Activated T-cell treated with anti-CD3 and anti-CD28 coated beads, Interleukin-2, amount 50 U/mL, for 24 hours (primary cell): Measurements from ENCODE around the gene SLC22A2.

Experiments
- DNase-seq: peaks from one replicate; pipeline ENCODE4 v3.0.0-alpha.2; 2020
- H3K27ac Mint-ChIP-seq: 2 replicates; pipeline ENCODE4 v1.8.0; 2020; ENCODE audit warnings: mild to moderate bottlenecking, mixed read lengths
- H3K27me3 Mint-ChIP-seq: 2 replicates; pipeline ENCODE4 v1.8.0; 2020; ENCODE audit warnings: mixed read lengths
- H3K36me3 Mint-ChIP-seq: 2 replicates; pipeline ENCODE4 v1.8.0; 2020; ENCODE audit warnings: low read depth, mixed read lengths
- H3K4me1 Mint-ChIP-seq: 2 replicates; pipeline ENCODE4 v1.8.0; 2020; ENCODE audit warnings: low read depth, mixed read lengths
- H3K4me3 Mint-ChIP-seq: 2 replicates; pipeline ENCODE4 v1.8.0; 2020; ENCODE audit warnings: mild to moderate bottlenecking, moderate library complexity, mixed read lengths
- H3K9me3 Mint-ChIP-seq: 2 replicates; pipeline ENCODE4 v1.8.0; 2020; ENCODE audit warnings: mixed read lengths

Gene SLC22A2

GRCh38 chr6:160192840-160193239 is 65.8 kb downstream of the SLC22A2 start:
- H3K9me3 Mint-ChIP-seq: peaks cover 26% of the 10 kb centered on the region
- DNase-seq: no peak
- no peaks in the 10 kb centered on the region for H3K36me3 Mint-ChIP-seq
- H3K4me1 Mint-ChIP-seq: no peaks in the 10 kb centered on the region
- H3K4me3 Mint-ChIP-seq: no peak overlapping the region
- no peak overlapping the region for H3K27ac Mint-ChIP-seq
- H3K27me3 Mint-ChIP-seq: peaks cover 5% of the 10 kb centered on the region

- H3K4me3 Mint-ChIP-seq: no peak overlapping the region
- peaks cover 5% of the 10 kb centered on the region for H3K27me3 Mint-ChIP-seq
- H3K4me1 Mint-ChIP-seq: no peaks in the 10 kb centered on the region
- H3K9me3 Mint-ChIP-seq: peaks cover 26% of the 10 kb centered on the region
- no peaks in the 10 kb centered on the region for H3K36me3 Mint-ChIP-seq
- no peak for DNase-seq
- H3K27ac Mint-ChIP-seq: no peak overlapping the region
These were observed 67.6 kb downstream of the SLC22A2 start for GRCh38 chr6:160190973-160191372.

- Mint-ChIP-seq H3K27me3 (peaks cover 8% of the 10 kb centered on the region), H3K27ac (no peak overlapping the region), H3K36me3 (no peaks in the 10 kb centered on the region), H3K9me3 (peaks cover 23% of the 10 kb centered on the region), H3K4me1 (no peaks in the 10 kb centered on the region), H3K4me3 (no peak overlapping the region)
- no peak for DNase-seq
These were observed 68.5 kb downstream of the SLC22A2 start for GRCh38 chr6:160190081-160190480.

GRCh38 chr6:160188773-160189172 is 69.8 kb downstream of the SLC22A2 start:
- Mint-ChIP-seq H3K36me3 (no peaks in the 10 kb centered on the region), H3K9me3 (peaks cover 15% of the 10 kb centered on the region), H3K4me3 (no peak overlapping the region), H3K4me1 (no peaks in the 10 kb centered on the region), H3K27me3 (peaks cover 17% of the 10 kb centered on the region), H3K27ac (no peak overlapping the region)
- DNase-seq: no peak

- no peaks in the 10 kb centered on the region for H3K36me3 Mint-ChIP-seq
- H3K9me3 Mint-ChIP-seq: no peaks in the 10 kb centered on the region
- H3K27me3 Mint-ChIP-seq: peaks cover 22% of the 10 kb centered on the region
- no peak overlapping the region for H3K4me3 Mint-ChIP-seq
- no peaks in the 10 kb centered on the region for H3K4me1 Mint-ChIP-seq
- DNase-seq: no peak
- no peak overlapping the region for H3K27ac Mint-ChIP-seq
These were observed 77.9 kb downstream of the SLC22A2 start for GRCh38 chr6:160180706-160181105.

- Mint-ChIP-seq H3K36me3 (no peaks in the 10 kb centered on the region), H3K27ac (no peak overlapping the region), H3K27me3 (peaks cover 15% of the 10 kb centered on the region), H3K9me3 (no peaks in the 10 kb centered on the region), H3K4me1 (no peaks in the 10 kb centered on the region), H3K4me3 (no peak overlapping the region)
- no peak for DNase-seq
These were observed 80.3 kb downstream of the SLC22A2 start for GRCh38 chr6:160178271-160178670.

GRCh38 chr6:160177220-160177619 is 81.4 kb downstream of the SLC22A2 start:
- Mint-ChIP-seq H3K4me3 (no peak overlapping the region), H3K27me3 (peaks cover 19% of the 10 kb centered on the region), H3K9me3 (no peaks in the 10 kb centered on the region), H3K4me1 (no peaks in the 10 kb centered on the region), H3K36me3 (no peaks in the 10 kb centered on the region), H3K27ac (no peak overlapping the region)
- no peak for DNase-seq

GRCh38 chr6:160174681-160175080 is 83.9 kb downstream of the SLC22A2 start:
- H3K27ac Mint-ChIP-seq: no peak overlapping the region
- H3K4me1 Mint-ChIP-seq: no peaks in the 10 kb centered on the region
- DNase-seq: no peak
- no peaks in the 10 kb centered on the region for H3K36me3 Mint-ChIP-seq
- no peaks in the 10 kb centered on the region for H3K9me3 Mint-ChIP-seq
- H3K27me3 Mint-ChIP-seq: peaks cover 27% of the 10 kb centered on the region
- H3K4me3 Mint-ChIP-seq: no peak overlapping the region

GRCh38 chr6:160173806-160174527 is 84.7 kb downstream of the SLC22A2 start:
- no peak for DNase-seq
- Mint-ChIP-seq H3K4me3 (no peak overlapping the region), H3K9me3 (no peaks in the 10 kb centered on the region), H3K36me3 (no peaks in the 10 kb centered on the region), H3K4me1 (no peaks in the 10 kb centered on the region), H3K27me3 (peaks cover 27% of the 10 kb centered on the region), H3K27ac (no peak overlapping the region)

- H3K9me3 Mint-ChIP-seq: no peaks in the 10 kb centered on the region
- peaks cover 27% of the 10 kb centered on the region for H3K27me3 Mint-ChIP-seq
- no peak overlapping the region for H3K4me3 Mint-ChIP-seq
- H3K36me3 Mint-ChIP-seq: no peaks in the 10 kb centered on the region
- H3K27ac Mint-ChIP-seq: no peak overlapping the region
- DNase-seq: no peak
- no peaks in the 10 kb centered on the region for H3K4me1 Mint-ChIP-seq
These were observed 85.9 kb downstream of the SLC22A2 start for GRCh38 chr6:160172704-160173103.

GRCh38 chr6:160170018-160170680 is 88.5 kb downstream of the SLC22A2 start:
- Mint-ChIP-seq H3K9me3 (peaks cover 2% of the 10 kb centered on the region), H3K27me3 (peaks cover 25% of the 10 kb centered on the region), H3K36me3 (no peaks in the 10 kb centered on the region), H3K4me3 (no peak overlapping the region), H3K4me1 (no peaks in the 10 kb centered on the region), H3K27ac (no peak overlapping the region)
- DNase-seq: no peak

- H3K27me3 Mint-ChIP-seq: peaks cover 21% of the 10 kb centered on the region
- no peak for DNase-seq
- no peak overlapping the region for H3K27ac Mint-ChIP-seq
- H3K4me1 Mint-ChIP-seq: no peaks in the 10 kb centered on the region
- H3K4me3 Mint-ChIP-seq: no peak overlapping the region
- peaks cover 4% of the 10 kb centered on the region for H3K9me3 Mint-ChIP-seq
- no peaks in the 10 kb centered on the region for H3K36me3 Mint-ChIP-seq
These were observed 90.8 kb downstream of the SLC22A2 start for GRCh38 chr6:160167604-160168399.
